ENCODE measurements around the gene OR2AT4. TPM values are rescaled to one million over a fixed set of nuclear protein-coding genes. Genes with fewer than 3 reads are reported as not detected.

OR2AT4 gene
- total and polyA plus RNA-seq, 2 of the 8 experiments (the other 6 are each of a cell fraction or from before 2014, with no cell fraction given) = not detected

DNA sequence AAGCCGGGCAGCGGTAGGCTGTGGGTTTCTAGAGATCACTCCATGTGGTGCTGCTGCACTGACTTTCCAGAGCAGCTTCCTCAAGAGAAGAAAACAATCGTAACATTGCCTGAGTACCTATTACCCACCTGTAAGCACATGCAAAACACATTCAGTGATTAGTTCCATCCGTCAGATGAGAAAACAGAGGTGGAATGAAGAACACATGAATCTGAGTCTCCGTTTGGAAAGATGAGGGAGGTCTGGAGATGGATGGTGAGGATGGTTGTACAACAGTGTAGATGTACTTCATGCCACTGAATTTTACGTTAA is 46.7 kb upstream of the OR2AT4 start (continued):
- TF ChIP-seq, protein P1, sequence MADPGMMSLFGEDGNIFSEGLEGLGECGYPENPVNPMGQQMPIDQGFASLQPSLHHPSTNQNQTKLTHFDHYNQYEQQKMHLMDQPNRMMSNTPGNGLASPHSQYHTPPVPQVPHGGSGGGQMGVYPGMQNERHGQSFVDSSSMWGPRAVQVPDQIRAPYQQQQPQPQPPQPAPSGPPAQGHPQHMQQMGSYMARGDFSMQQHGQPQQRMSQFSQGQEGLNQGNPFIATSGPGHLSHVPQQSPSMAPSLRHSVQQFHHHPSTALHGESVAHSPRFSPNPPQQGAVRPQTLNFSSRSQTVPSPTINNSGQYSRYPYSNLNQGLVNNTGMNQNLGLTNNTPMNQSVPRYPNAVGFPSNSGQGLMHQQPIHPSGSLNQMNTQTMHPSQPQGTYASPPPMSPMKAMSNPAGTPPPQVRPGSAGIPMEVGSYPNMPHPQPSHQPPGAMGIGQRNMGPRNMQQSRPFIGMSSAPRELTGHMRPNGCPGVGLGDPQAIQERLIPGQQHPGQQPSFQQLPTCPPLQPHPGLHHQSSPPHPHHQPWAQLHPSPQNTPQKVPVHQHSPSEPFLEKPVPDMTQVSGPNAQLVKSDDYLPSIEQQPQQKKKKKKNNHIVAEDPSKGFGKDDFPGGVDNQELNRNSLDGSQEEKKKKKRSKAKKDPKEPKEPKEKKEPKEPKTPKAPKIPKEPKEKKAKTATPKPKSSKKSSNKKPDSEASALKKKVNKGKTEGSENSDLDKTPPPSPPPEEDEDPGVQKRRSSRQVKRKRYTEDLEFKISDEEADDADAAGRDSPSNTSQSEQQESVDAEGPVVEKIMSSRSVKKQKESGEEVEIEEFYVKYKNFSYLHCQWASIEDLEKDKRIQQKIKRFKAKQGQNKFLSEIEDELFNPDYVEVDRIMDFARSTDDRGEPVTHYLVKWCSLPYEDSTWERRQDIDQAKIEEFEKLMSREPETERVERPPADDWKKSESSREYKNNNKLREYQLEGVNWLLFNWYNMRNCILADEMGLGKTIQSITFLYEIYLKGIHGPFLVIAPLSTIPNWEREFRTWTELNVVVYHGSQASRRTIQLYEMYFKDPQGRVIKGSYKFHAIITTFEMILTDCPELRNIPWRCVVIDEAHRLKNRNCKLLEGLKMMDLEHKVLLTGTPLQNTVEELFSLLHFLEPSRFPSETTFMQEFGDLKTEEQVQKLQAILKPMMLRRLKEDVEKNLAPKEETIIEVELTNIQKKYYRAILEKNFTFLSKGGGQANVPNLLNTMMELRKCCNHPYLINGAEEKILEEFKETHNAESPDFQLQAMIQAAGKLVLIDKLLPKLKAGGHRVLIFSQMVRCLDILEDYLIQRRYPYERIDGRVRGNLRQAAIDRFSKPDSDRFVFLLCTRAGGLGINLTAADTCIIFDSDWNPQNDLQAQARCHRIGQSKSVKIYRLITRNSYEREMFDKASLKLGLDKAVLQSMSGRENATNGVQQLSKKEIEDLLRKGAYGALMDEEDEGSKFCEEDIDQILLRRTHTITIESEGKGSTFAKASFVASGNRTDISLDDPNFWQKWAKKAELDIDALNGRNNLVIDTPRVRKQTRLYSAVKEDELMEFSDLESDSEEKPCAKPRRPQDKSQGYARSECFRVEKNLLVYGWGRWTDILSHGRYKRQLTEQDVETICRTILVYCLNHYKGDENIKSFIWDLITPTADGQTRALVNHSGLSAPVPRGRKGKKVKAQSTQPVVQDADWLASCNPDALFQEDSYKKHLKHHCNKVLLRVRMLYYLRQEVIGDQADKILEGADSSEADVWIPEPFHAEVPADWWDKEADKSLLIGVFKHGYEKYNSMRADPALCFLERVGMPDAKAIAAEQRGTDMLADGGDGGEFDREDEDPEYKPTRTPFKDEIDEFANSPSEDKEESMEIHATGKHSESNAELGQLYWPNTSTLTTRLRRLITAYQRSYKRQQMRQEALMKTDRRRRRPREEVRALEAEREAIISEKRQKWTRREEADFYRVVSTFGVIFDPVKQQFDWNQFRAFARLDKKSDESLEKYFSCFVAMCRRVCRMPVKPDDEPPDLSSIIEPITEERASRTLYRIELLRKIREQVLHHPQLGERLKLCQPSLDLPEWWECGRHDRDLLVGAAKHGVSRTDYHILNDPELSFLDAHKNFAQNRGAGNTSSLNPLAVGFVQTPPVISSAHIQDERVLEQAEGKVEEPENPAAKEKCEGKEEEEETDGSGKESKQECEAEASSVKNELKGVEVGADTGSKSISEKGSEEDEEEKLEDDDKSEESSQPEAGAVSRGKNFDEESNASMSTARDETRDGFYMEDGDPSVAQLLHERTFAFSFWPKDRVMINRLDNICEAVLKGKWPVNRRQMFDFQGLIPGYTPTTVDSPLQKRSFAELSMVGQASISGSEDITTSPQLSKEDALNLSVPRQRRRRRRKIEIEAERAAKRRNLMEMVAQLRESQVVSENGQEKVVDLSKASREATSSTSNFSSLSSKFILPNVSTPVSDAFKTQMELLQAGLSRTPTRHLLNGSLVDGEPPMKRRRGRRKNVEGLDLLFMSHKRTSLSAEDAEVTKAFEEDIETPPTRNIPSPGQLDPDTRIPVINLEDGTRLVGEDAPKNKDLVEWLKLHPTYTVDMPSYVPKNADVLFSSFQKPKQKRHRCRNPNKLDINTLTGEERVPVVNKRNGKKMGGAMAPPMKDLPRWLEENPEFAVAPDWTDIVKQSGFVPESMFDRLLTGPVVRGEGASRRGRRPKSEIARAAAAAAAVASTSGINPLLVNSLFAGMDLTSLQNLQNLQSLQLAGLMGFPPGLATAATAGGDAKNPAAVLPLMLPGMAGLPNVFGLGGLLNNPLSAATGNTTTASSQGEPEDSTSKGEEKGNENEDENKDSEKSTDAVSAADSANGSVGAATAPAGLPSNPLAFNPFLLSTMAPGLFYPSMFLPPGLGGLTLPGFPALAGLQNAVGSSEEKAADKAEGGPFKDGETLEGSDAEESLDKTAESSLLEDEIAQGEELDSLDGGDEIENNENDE (IDR thresholded peaks at IDR 0.05; ENCODE audit: insufficient replicate concordance, low read length) = no peak
